Ecto neural progenitor cell (in vitro differentiated cells): ENCODE results near the gene ITGAL.
"Not testable (repeated sequence)": the region's sequence is repeated elsewhere in the genome, so short reads cannot be mapped to it uniquely, and the experiment has no call there.

Experiments used
- DNase-seq: peaks from one replicate; pipeline ENCODE4 v3.0.0-alpha.2; 2018; ENCODE audit warnings: low spot score

Gene ITGAL

GRCh38 chr16:30491744-30492308 is 19.3 kb downstream of the ITGAL start:
- no peak for DNase-seq

DNA sequence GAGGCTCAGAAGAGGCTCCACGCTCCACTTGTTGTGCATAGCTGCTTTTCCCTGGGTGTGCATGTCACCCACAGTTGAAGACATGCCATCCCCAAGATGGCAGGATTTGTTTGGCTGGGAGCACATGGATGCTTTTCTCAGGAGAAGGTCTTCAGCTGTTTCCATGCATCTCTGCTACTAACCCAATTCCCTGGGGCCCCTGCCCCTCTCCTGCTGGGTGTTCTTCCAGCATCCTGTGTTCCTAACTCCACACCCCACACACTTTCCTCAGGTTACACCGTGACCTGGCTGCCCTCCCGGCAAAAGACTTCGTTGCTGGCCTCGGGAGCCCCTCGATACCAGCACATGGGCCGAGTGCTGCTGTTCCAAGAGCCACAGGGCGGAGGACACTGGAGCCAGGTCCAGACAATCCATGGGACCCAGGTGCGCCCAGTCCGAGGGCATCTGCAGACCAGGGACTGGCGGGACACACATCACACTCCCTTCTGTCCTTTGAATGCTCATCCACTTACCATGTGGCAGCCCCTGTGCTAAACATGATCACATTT is 21.5 kb downstream of the ITGAL start:
- no peak for DNase-seq

DNA sequence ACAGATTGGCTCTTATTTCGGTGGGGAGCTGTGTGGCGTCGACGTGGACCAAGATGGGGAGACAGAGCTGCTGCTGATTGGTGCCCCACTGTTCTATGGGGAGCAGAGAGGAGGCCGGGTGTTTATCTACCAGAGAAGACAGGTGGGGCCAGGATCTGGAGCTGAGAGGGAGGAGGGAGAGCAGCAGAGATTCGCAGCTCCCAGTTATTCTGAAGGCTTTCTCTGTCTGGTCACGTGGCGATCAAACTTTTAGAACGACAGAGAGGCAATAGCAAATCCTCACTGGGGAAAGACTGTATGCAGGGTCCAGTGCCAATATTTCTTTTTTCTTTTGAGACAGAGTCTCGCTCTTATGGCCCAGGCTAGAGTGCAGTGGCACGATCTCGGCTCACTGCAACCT is 22.2 kb downstream of the ITGAL start:
- no peak for DNase-seq

GRCh38 chr16:30499284-30499683 is 26.7 kb downstream of the ITGAL start:
- DNase-seq: no peak

GRCh38 chr16:30503403-30504296 is 31.1 kb downstream of the ITGAL start:
- no peak for DNase-seq

- no peak for DNase-seq
These were observed 36.7 kb downstream of the ITGAL start for GRCh38 chr16:30509081-30509765.

GRCh38 chr16:30510376-30510938 is 37.9 kb downstream of the ITGAL start:
- DNase-seq: no peak

GRCh38 chr16:30511509-30511908 is 39.0 kb downstream of the ITGAL start:
- no peak for DNase-seq

DNA sequence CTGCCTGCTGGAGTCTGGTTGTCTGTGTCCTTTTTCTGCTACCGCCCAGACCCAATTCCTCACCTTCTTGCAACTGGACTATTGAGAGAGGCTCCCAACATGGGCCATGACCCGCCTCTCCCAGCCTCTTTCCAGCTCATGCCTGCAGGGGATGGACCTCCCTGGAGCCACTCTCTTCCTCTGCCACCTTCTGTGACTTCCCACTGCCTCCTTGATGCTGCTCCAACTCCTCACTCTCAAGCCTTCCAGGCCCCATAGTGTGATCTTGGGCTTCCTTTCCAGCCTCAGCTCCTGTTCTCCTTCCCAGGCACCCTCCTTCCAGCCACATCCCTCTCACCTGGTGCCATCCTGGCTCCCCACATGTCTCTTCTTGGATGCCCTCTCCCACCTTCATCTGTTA is 42.7 kb downstream of the ITGAL start:
- no peak for DNase-seq

DNA sequence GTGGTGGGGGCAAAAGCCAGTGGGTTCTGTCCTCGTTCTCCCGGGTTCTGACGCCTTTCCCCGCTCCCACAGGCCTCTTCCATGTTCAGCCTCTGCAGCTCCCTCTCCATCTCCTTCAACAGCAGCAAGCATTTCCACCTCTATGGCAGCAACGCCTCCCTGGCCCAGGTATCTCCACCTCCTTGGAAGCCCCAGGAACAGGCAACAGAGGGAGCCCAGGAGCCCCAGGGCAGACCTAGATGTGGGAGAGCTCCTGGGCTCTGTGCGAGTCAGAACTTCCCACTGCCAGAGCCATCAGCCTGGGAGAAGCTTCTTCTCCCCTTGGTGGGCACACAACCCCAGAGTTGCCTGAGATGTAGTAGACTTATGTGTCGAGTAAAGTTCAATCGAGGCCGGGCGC is 46.0 kb downstream of the ITGAL start:
- DNase-seq: no peak

GRCh38 chr16:30519120-30520049 is 46.8 kb downstream of the ITGAL start:
- no peak for DNase-seq

GRCh38 chr16:30521476-30521872 is 48.9 kb downstream of the ITGAL start:
- no peak for DNase-seq

GRCh38 chr16:30521873-30522641 is 49.5 kb downstream of the ITGAL start:
- DNase-seq: no peak

GRCh38 chr16:30522702-30523463 is 50.3 kb downstream of the ITGAL start:
- not testable (repeated sequence) for DNase-seq

GRCh38 chr16:30523768-30524574 is 51.4 kb downstream of the ITGAL start:
- DNase-seq: no peak

DNA sequence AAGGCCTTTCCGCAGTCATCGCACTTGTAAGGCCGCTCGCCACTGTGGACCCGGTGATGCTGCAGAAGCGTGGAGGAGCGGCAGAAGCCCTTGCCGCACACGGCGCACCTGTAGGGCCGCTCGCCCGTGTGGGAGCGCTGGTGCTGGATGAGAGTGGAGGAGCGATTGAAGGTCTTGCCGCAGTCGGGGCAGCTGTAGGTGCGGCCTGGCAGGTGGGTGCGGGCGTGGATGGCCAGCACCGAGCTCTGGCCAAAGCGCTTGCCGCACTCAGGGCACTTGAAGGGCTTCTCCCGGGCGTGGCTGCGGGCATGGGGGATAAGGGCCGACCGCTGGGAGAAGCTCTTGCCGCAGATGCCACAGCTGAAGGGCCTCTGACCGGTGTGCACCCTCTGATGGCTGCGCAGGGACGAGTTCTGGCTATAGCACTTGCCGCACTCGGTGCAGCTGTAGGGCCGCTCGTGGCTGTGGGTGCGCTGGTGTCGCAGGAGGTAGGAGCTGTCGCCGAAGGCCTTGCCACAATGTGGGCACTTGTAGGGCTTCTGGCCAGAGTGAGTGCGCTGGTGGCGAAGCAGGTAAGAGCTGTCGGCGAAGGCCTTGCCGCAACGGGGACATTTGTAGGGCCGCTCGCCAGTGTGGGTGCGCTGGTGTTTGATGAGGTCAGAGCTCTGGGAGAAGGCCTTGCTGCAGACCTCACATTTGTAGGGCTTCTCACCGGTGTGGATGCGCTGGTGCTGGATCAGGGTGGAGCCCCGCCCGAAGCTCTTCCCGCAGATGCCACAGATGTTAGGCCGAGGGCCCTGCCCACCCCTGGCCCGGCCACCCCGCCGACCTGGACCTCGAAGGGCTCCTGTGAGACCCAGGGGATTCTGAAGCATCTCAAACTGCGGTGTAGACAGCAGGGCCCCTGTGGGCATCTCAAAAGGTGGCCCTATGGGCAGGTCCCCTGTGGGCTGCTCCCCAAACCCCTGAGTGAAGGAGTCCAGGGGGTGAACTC is 52.3 kb downstream of the ITGAL start:
- no peak for DNase-seq

DNA sequence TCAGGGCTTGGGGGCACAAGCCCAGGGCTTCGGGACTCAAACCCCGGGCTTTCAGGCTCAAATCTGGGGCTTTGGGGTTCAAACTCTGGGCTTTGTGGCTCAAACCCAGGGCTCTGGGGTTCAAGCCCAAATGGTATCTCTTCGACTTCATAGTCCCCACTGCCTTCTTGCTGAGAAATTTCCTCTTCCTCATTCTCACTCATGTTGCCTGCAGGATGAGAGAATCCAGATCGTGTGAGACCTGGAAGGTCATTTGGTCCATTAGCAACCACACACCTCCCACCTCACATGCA is 53.2 kb downstream of the ITGAL start:
- no peak for DNase-seq
